H7 (cell line): ENCODE measurements around the gene OTOP3. TPM values are rescaled to one million over a fixed set of nuclear protein-coding genes. Genes with fewer than 3 reads are reported as not detected.

Experiments
- DNase-seq: peaks from one replicate; pipeline ENCODE4 v3.0.0; 2012
- H3K27me3 ChIP-seq: 2 replicates; pipeline ENCODE4 v1.6.0; 2011; ENCODE audit warnings: mild to moderate bottlenecking, low read length; ENCODE audit not compliant: control insufficient read depth, insufficient read depth
- H3K36me3 ChIP-seq: replicated peaks from 2 replicates; pipeline ENCODE4 v1.5.1; 2011; ENCODE audit warnings: low read length; ENCODE audit not compliant: control insufficient read depth, insufficient read depth
- H3K4me3 ChIP-seq: 2 replicates; pipeline ENCODE4 v1.5.1; 2011; ENCODE audit warnings: low read depth, mild to moderate bottlenecking, control low read depth, low read length, moderate library complexity; ENCODE audit not compliant: insufficient read depth
- total RNA-seq: library from RNA; depleted of rRNA; stranded (reverse); fragments of >200 nt; shearing (Covaris generic); gene quantifications from 2 replicates; pipeline ENCODE4 v1.2.3, GENCODE V29; 2014; rRNA removed

The OTOP3 gene
- total RNA-seq, 1 experiment from 2014 or later = not detected

DNA sequence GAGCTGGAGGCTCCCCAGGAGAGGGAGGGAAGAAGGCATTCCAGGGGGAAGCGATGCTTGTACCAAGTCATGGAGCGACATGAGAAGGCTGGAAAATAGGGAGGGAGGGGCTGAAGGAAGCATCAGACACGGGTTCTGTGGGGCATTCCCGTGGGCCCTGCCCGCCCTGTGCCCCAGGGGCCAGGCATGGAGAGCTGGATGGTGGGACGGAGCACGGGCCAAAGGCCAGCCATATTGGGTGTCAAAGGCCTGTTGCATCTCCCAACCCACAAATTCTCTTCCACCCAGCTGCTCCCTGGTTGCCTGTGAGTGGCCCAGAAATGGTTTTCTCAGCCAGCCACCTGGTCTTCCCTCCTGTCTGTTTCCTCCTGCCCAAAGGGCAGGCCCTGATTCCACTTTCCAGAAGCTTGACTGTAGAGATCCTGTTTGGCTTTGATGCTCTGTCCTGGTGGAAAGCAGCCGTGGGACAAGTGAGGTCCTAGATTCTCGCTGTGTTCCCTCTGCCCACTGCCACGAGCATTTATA, 54.9 kb downstream of the OTOP3 start:
- Histone ChIP-seq H3K4me3 (no peak overlapping the region), H3K27me3 (no peaks in the 10 kb centered on the region), H3K36me3 (no peaks in the 10 kb centered on the region)
- no peak for DNase-seq

DNA sequence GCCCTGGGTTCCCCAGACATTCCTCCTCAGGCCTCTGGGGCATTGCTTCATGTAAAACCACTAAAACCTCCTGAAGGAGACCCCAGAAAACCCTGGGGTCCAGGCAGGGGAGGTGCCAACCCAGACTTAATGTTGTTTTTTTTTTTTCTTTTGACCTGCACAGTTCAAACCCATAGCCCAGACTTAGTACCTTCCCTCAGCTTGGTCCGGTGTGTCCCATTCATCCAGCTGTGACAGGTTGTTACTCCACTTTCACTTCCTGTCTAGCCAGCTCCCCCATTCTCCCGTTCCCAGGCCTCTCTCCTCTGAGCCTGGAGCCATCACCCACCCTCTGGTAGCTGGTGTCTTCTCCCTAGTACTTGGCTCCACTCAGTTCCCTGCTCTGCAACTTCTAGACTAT, 56.5 kb downstream of the OTOP3 start:
- no peak for DNase-seq
- no peaks in the 10 kb centered on the region for H3K36me3 ChIP-seq
- no peaks in the 10 kb centered on the region for H3K27me3 ChIP-seq
- H3K4me3 ChIP-seq = no peak overlapping the region

- Histone ChIP-seq H3K4me3 (no peak overlapping the region), H3K27me3 (no peaks in the 10 kb centered on the region), H3K36me3 (no peaks in the 10 kb centered on the region)
- DNase-seq = no peak
Observed at GRCh38 chr17:74994440-74994839, 58.7 kb downstream of the OTOP3 start.

- Histone ChIP-seq H3K36me3 (no peaks in the 10 kb centered on the region; the same call in 1 of the 2 replicates), H3K27me3 (no peaks in the 10 kb centered on the region), H3K4me3 (no peak overlapping the region)
- no peak for DNase-seq
Observed at GRCh38 chr17:74995847-74996246, 60.1 kb downstream of the OTOP3 start.

- Histone ChIP-seq H3K4me3 (no peak overlapping the region), H3K36me3 (peaks cover 3% of the 10 kb centered on the region), H3K27me3 (no peaks in the 10 kb centered on the region)
- no peak for DNase-seq
Observed at GRCh38 chr17:74998783-74999182, 63.1 kb downstream of the OTOP3 start.

DNA sequence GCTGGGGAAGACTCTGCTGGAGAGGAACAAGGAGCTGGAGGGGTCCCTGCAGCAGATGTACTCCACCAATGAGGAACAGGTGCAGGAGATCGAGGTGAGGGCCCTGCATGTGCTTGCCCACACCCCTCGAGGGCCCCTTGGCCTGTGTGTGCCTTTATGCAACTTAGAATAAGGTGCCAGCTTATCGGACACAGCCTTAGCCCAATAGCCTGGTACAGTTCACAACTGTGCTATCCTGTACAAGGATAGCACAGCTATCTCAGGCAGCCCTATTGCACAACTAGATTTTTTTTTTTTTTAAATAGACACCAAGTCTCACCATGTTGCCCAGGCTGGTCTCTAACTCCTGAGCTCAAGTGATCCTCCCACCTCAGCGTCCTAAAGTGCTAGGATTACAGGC, 63.8 kb downstream of the OTOP3 start:
- Histone ChIP-seq H3K36me3 (peaks cover 3% of the 10 kb centered on the region), H3K4me3 (no peak overlapping the region), H3K27me3 (no peaks in the 10 kb centered on the region)
- no peak for DNase-seq

Other genes with a start within 250 kb of the OTOP3 start
- gene CD300LF, start 223.0 kb upstream of the OTOP3 start, total RNA-seq = not detected in 2 replicates
- 2.5 and 3.5 TPM in 2 replicates for gene RAB37, start 198.6 kb upstream of the OTOP3 start, total RNA-seq
- 63.1 and 79.1 TPM in 2 replicates for gene NHERF1, start 187.3 kb upstream of the OTOP3 start, total RNA-seq
- gene NAT9, start 159.6 kb upstream of the OTOP3 start, total RNA-seq = 47.9 and 73.3 TPM in 2 replicates
- gene GRIN2C, start 76.0 kb upstream of the OTOP3 start, total RNA-seq = not detected in 2 replicates
- gene FDXR, start 62.9 kb upstream of the OTOP3 start, total RNA-seq = 4.9 and 9.7 TPM in 2 replicates
- gene FADS6, start 42.3 kb upstream of the OTOP3 start, total RNA-seq = 0.52 TPM in 1 of 2 replicates, not detected in the other
- gene USH1G, start 12.6 kb upstream of the OTOP3 start, total RNA-seq = 0.59 and 1.3 TPM in 2 replicates
- gene OTOP2, start 11.6 kb upstream of the OTOP3 start, total RNA-seq = not detected in 2 replicates
- 2.1 and 7.8 TPM in 2 replicates for gene HID1, start 36.9 kb downstream of the OTOP3 start, total RNA-seq
- 23.5 and 25.9 TPM in 2 replicates for gene CDR2L, start 51.7 kb downstream of the OTOP3 start, total RNA-seq
- 62.0 and 68.4 TPM in 2 replicates for gene MRPL58, start 76.8 kb downstream of the OTOP3 start, total RNA-seq
- 399 and 432 TPM in 2 replicates for gene ATP5PD, start 111.1 kb downstream of the OTOP3 start, total RNA-seq
- gene KCTD2, start 111.3 kb downstream of the OTOP3 start, total RNA-seq = 34.9 and 41.0 TPM in 2 replicates
- 28.2 and 38.8 TPM in 2 replicates for gene SLC16A5, start 152.1 kb downstream of the OTOP3 start, total RNA-seq
- gene ARMC7, start 174.1 kb downstream of the OTOP3 start, total RNA-seq = 6.2 and 9.5 TPM in 2 replicates
- gene NT5C, start 195.8 kb downstream of the OTOP3 start, total RNA-seq = 106 and 118 TPM in 2 replicates
- gene JPT1, start 218.6 kb downstream of the OTOP3 start, total RNA-seq = 410 and 454 TPM in 2 replicates
- gene SUMO2, start 247.1 kb downstream of the OTOP3 start, total RNA-seq = 321 and 329 TPM in 2 replicates